ENCODE measurements around the gene NEUROD2.

The NEUROD2 gene

GRCh38 chr17:39581759-39582085 lies 26.0 kb downstream of the NEUROD2 start:
- DNase-seq = no peak

GRCh38 chr17:39581071-39581758 lies 26.5 kb downstream of the NEUROD2 start:
- no peak for DNase-seq

GRCh38 chr17:39580082-39580468 lies 27.6 kb downstream of the NEUROD2 start:
- no peak for DNase-seq

- DNase-seq = no peak
Measured at GRCh38 chr17:39579318-39580081, 28.2 kb downstream of the NEUROD2 start.

GRCh38 chr17:39578272-39578671 lies 29.4 kb downstream of the NEUROD2 start:
- no peak for DNase-seq

GRCh38 chr17:39576187-39576586 lies 31.5 kb downstream of the NEUROD2 start:
- DNase-seq = peak in 20 of 58 donors; percentile 11 to 65 (median 28)

GRCh38 chr17:39573447-39574298 lies 34.0 kb downstream of the NEUROD2 start:
- DNase-seq = peak in 41 of 58 donors; percentile 14 to 74 (median 41)

GRCh38 chr17:39572121-39572520 lies 35.6 kb downstream of the NEUROD2 start:
- DNase-seq = no peak

GRCh38 chr17:39569126-39569525 lies 38.6 kb downstream of the NEUROD2 start:
- no peak for DNase-seq

GRCh38 chr17:39568702-39569101 lies 39.0 kb downstream of the NEUROD2 start:
- peak in 21 of 58 donors; percentile 4 to 51 (median 22) for DNase-seq

- no peak for DNase-seq
Measured at GRCh38 chr17:39566094-39566850, 41.4 kb downstream of the NEUROD2 start.

GRCh38 chr17:39564211-39564848 lies 43.4 kb downstream of the NEUROD2 start:
- peak in 1 of 58 donors; percentile 8 for DNase-seq

- peak in 26 of 58 donors; percentile 8 to 65 (median 27) for DNase-seq
Measured at GRCh38 chr17:39563476-39563875, 44.2 kb downstream of the NEUROD2 start.

- DNase-seq = no peak
Measured at GRCh38 chr17:39562976-39563375, 44.7 kb downstream of the NEUROD2 start.

- DNase-seq = no peak
Measured at GRCh38 chr17:39562395-39562794, 45.3 kb downstream of the NEUROD2 start.

GRCh38 chr17:39556423-39556822 lies 51.3 kb downstream of the NEUROD2 start:
- no peak for DNase-seq

- DNase-seq = no peak
Measured at GRCh38 chr17:39555368-39555767, 52.4 kb downstream of the NEUROD2 start.

Measured in anterior cingulate cortex (tissue), 58 donors.